PC-3 (cell line): Measurements from ENCODE around the gene NTF3. TPM values are rescaled to one million over a fixed set of nuclear protein-coding genes. Genes with fewer than 3 reads are reported as not detected.

Source experiments
- ATAC-seq: fragments of 200-7000 bp; cut with Tn5 transposase; 2 replicates; pipeline ENCODE4 v1.9.1; 2020; ENCODE audit warnings: mild to moderate bottlenecking, moderate library complexity
- BruUV-seq: library from RNA; stranded (reverse); fragments of 400-500 nt; replicated peaks from 2 replicates; lab custom pipeline; 2021; lab: Mats Ljungman, UMichigan
- CTCF ChIA-PET: fragments of 300-600 bp; sonication (Branson Sonifier 250); formaldehyde crosslinking; loops from one replicate; lab custom pipeline; 2022; ENCODE audit warnings: antibody characterized with exemption; lab: Charles Lee
- POLR2A ChIA-PET: fragments of 300-600 bp; sonication (Branson Sonifier 250); formaldehyde crosslinking; loops from one replicate; lab custom pipeline; 2022; ENCODE audit warnings: antibody characterized with exemption; ENCODE audit not compliant: unreplicated experiment; lab: Charles Lee
- DNase-seq: peaks from one replicate; pipeline ENCODE4 v3.0.0-alpha.2; 2015
- H2AFZ ChIP-seq: fragments of 300-600 bp; sonication (generic); 2 replicates; pipeline ENCODE4 v1.6.0; 2016; ENCODE audit warnings: antibody characterized with exemption, low read length
- H3F3A ChIP-seq: fragments of 300-600 bp; sonication (generic); one replicate; pipeline ENCODE4 v1.6.0; 2017; ENCODE audit warnings: antibody characterized with exemption, low read length, control low read depth, mild to moderate bottlenecking; ENCODE audit not compliant: unreplicated experiment
- H3K27ac ChIP-seq: fragments of 300-600 bp; sonication (generic); 2 replicates; pipeline ENCODE4 v1.5.1; 2016; ENCODE audit warnings: mild to moderate bottlenecking, low read length
- H3K27me3 ChIP-seq: fragments of 300-600 bp; sonication (generic); 2 replicates; pipeline ENCODE4 v1.6.1; 2016; ENCODE audit warnings: low read length, mixed read lengths
- H3K36me3 ChIP-seq: fragments of 300-600 bp; sonication (generic); 2 replicates; pipeline ENCODE4 v1.6.1; 2016; ENCODE audit warnings: low read depth, mixed run types, low read length, mixed read lengths
- H3K4me1 ChIP-seq: fragments of 300-600 bp; sonication (generic); 2 replicates; pipeline ENCODE4 v1.5.1; 2016; ENCODE audit warnings: low read length; ENCODE audit not compliant: insufficient read depth
- H3K4me2 ChIP-seq: fragments of 300-600 bp; sonication (generic); 2 replicates; pipeline ENCODE4 v1.6.0; 2016; ENCODE audit warnings: low read length
- H3K4me3 ChIP-seq: fragments of 300-600 bp; sonication (generic); 2 replicates; pipeline ENCODE4 v1.5.1; 2016; ENCODE audit warnings: mild to moderate bottlenecking, low read length, mixed read lengths
- H3K79me2 ChIP-seq: fragments of 300-600 bp; sonication (generic); 2 replicates; pipeline ENCODE4 v1.6.1; 2017; ENCODE audit warnings: low read length, mixed read lengths
- H3K9ac ChIP-seq: fragments of 300-600 bp; sonication (generic); 2 replicates; pipeline ENCODE4 v1.6.0; 2016; ENCODE audit warnings: mild to moderate bottlenecking, low read length
- H3K9me2 ChIP-seq: fragments of 300-600 bp; sonication (generic); replicated peaks from 2 replicates; pipeline ENCODE4 v1.6.1; 2016; ENCODE audit warnings: mixed run types, low read length, mixed read lengths
- H3K9me3 ChIP-seq: fragments of 300-600 bp; sonication (generic); 2 replicates; pipeline ENCODE4 v1.6.1; 2016; ENCODE audit warnings: low read length, mixed read lengths
- H4K20me1 ChIP-seq: fragments of 300-600 bp; sonication (generic); 2 replicates; pipeline ENCODE4 v1.6.1; 2016; ENCODE audit warnings: low read length, mixed read lengths
- EZH2 ChIP-seq: fragments of 300-600 bp; sonication (generic); IDR thresholded peaks from one replicate; pipeline ENCODE4 v1.6.1; 2017; ENCODE audit warnings: antibody characterized with exemption, mild to moderate bottlenecking, low read length; ENCODE audit not compliant: unreplicated experiment
- EZH2phosphoT487 ChIP-seq: fragments of 300-600 bp; sonication (generic); IDR thresholded peaks from 2 replicates; pipeline ENCODE4 v1.6.1; 2018; ENCODE audit warnings: mild to moderate bottlenecking, antibody characterized with exemption, low read length, borderline replicate concordance
- intact Hi-C: fragments of 100-400 bp; cut with micrococcal nuclease; formaldehyde crosslinking; loops from 2 replicates; pipeline ENCODE4 v1.9.0; 2023
- total RNA-seq: library from RNA; depleted of rRNA; stranded (reverse); fragments of >200 nt; gene quantifications from 2 replicates; pipeline ENCODE4 v1.2.3, GENCODE V29; 2014
- TF ChIP-seq, protein P1 (sequence below): fragments of 300-600 bp; sonication (generic); conservative IDR thresholded peaks from 2 replicates; pipeline ENCODE4 v1.5.1; 2017; ENCODE audit warnings: antibody characterized with exemption, low read depth, mild to moderate bottlenecking, low read length

The NTF3 gene
- total RNA-seq, 1 experiment from 2014 or later = not detected

DNA sequence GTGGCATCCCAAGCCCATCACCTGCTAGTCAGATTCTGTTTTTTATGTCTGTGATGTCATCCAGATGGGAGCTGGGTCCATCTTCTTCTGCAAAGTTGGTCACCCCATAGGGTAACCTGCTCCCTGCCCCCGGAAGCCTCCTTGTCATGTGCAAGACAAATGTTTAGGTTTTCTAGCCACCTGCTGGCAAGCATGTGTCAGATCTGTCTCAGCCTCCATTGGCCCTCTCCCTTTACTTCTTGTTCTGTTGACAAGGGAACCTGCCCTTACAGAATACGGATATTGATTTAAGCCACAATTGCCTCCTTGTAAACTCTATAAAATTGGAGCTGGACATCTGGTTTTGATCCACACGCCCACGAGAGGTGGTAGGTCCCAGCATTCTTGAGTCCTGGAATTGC lies 7.5 kb downstream of the NTF3 start:
- Histone ChIP-seq H3K27ac (no peak overlapping the region), H4K20me1 (no peaks in the 10 kb centered on the region)

DNA sequence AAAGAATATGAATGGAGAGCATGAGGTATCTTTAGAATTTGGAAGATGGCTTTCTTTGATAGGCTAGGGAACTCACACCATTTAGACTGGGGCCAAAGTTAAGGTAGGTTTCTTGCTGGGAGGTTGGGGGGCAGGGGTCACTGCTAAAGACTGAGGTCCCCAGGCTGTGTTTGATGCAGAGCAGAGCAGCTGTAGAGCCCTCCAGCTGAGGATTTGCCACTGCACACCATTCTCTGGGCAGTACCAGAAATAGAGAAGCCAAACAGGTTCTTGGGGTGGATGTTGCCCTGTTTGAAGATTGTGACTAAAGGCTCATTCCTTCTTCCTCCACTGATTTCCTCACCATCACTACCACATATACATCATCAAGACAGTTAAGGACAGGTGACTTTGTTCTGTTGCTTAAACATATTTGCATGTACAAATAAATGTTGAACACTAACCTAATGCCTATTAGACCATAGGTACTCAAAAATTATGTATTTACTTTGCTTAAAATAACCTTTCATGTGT lies 7.9 kb downstream of the NTF3 start:
- CTCF ChIA-PET = no interaction called here
- ATAC-seq (no peak), DNase-seq (no peak)
- Histone ChIP-seq H3K79me2 (no peaks in the 10 kb centered on the region), H3F3A (no peaks in the 10 kb centered on the region), H4K20me1 (no peaks in the 10 kb centered on the region), H3K4me3 (no peak overlapping the region), H3K9me3 (no peaks in the 10 kb centered on the region), H3K9ac (no peak overlapping the region), H3K27ac (no peak overlapping the region), H3K36me3 (no peaks in the 10 kb centered on the region), H3K27me3 (no peaks in the 10 kb centered on the region), H3K9me2 (no peaks in the 10 kb centered on the region), H3K4me2 (no peak overlapping the region), H3K4me1 (0 out of 2 replicates have a peak, but pooled peaks cover 3% of the 10 kb centered on the region), H2AFZ (no peak overlapping the region)
- no TSS peak for BruUV-seq
- TF ChIP-seq EZH2phosphoT487 = no peak
- TF ChIP-seq EZH2 = no peak
- TF ChIP-seq, protein P1, sequence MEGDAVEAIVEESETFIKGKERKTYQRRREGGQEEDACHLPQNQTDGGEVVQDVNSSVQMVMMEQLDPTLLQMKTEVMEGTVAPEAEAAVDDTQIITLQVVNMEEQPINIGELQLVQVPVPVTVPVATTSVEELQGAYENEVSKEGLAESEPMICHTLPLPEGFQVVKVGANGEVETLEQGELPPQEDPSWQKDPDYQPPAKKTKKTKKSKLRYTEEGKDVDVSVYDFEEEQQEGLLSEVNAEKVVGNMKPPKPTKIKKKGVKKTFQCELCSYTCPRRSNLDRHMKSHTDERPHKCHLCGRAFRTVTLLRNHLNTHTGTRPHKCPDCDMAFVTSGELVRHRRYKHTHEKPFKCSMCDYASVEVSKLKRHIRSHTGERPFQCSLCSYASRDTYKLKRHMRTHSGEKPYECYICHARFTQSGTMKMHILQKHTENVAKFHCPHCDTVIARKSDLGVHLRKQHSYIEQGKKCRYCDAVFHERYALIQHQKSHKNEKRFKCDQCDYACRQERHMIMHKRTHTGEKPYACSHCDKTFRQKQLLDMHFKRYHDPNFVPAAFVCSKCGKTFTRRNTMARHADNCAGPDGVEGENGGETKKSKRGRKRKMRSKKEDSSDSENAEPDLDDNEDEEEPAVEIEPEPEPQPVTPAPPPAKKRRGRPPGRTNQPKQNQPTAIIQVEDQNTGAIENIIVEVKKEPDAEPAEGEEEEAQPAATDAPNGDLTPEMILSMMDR = no peak
- intact Hi-C loops = no loop called here
- POLR2A ChIA-PET = no interaction called here

More for the DNA sequence above, 7.5 kb downstream of the NTF3 start:
- Histone ChIP-seq H3K4me3 (no peak overlapping the region), H3K9me2 (no peaks in the 10 kb centered on the region), H3K4me2 (no peak overlapping the region), H3K9ac (no peak overlapping the region), H3K4me1 (0 out of 2 replicates have a peak, but pooled peaks cover 3% of the 10 kb centered on the region), H3K27me3 (no peaks in the 10 kb centered on the region; the same call in 1 of the 2 replicates), H3F3A (no peaks in the 10 kb centered on the region), H3K79me2 (no peaks in the 10 kb centered on the region), H3K9me3 (no peaks in the 10 kb centered on the region), H3K36me3 (no peaks in the 10 kb centered on the region), H2AFZ (no peak overlapping the region)
- POLR2A ChIA-PET = no interaction called here
- intact Hi-C loops = no loop called here
- no peak for DNase-seq
- BruUV-seq = no TSS peak
- ATAC-seq = no peak
- TF ChIP-seq, protein P1 = no peak
- TF ChIP-seq EZH2phosphoT487 = no peak
- TF ChIP-seq EZH2 = no peak
- CTCF ChIA-PET = no interaction called here

DNA sequence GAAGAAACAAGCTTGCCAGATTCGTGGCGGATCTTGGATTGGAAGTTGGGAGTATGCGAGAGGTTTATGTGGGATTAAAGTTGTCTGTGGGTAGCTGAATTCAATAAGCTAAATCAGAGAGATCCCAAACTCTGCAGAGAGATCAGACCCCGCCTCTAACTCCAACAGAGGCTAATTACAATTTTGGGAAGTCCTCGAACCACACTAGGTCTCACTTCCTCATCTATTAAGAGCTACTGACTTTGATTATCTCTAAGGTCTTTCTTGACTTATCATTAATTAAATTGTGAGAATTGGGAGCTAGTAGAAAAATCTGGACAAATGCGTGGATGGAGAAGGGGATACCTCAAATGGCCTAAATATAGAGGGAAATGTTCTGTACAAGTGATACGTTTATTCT lies 9.1 kb downstream of the NTF3 start:
- no peaks in the 10 kb centered on the region for H3F3A ChIP-seq
- H3K27ac ChIP-seq = no peak overlapping the region
- H3K79me2 ChIP-seq = no peaks in the 10 kb centered on the region
- peaks cover 5% of the 10 kb centered on the region; the same call in 1 of the 2 replicates for H3K27me3 ChIP-seq
- ATAC-seq (no peak), DNase-seq (no peak)
- ChIA-PET POLR2A (no interaction called here), CTCF (no interaction called here)
- H3K4me3 ChIP-seq = no peak overlapping the region
- intact Hi-C loops = no loop called here
- no peak overlapping the region for H3K4me2 ChIP-seq
- no peak overlapping the region for H3K9ac ChIP-seq
- no peaks in the 10 kb centered on the region for H3K36me3 ChIP-seq
- 0 out of 2 replicates have a peak, but pooled peaks cover 3% of the 10 kb centered on the region for H3K4me1 ChIP-seq
- no TSS peak for BruUV-seq
- H3K9me2 ChIP-seq = no peaks in the 10 kb centered on the region
- no peak overlapping the region for H2AFZ ChIP-seq
- no peaks in the 10 kb centered on the region for H4K20me1 ChIP-seq
- no peaks in the 10 kb centered on the region for H3K9me3 ChIP-seq
- no peak for TF ChIP-seq EZH2phosphoT487
- TF ChIP-seq EZH2 = no peak
- TF ChIP-seq, protein P1 = no peak
